Uterus (tissue), 2 donors: Measurements from ENCODE around the gene ZFP57.

Source experiments
- CTCF ChIP-seq, 4 experiments: fragments of 200-600 bp in 2 of 4; fragments of 450-650 bp in 2 of 4; sonication (generic) in 2 of 4; IDR thresholded peaks; one replicate each; pipeline ENCODE4 v1.5.1; 2016 to 2019; ENCODE audit warnings: antibody characterized with exemption in 4 of 4, mild to moderate bottlenecking in 2 of 4, moderate library complexity in 1 of 4
- POLR2A ChIP-seq, 2 donors: fragments of 450-650 bp; IDR thresholded peaks; one replicate each; pipeline ENCODE4 v1.6.1; 2016; ENCODE audit warnings: antibody characterized with exemption in 2 of 2, mild to moderate bottlenecking in 1 of 2, moderate library complexity in 1 of 2

DNA sequence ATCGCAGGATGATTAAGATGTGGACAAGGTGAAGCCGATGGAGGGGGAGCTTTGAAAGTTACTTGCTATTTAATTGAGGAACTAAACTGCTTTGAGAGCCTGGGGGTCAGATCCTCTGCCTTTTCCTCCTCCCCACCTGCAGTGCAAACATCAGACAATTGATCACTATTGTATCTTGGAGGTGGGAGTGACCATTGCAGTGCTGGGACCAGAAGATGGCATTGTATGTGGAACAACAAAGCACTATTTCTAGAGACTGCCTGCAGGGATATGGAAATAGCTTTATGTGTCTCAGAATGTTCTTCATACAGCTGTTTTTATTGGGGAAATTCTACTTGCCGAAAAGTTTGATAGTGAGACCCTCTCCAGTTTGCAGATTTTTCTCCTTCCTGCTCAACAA lies 19.9 kb downstream of the ZFP57 start:
- TF ChIP-seq CTCF (IDR thresholded peaks at IDR 0.05) (no peak), POLR2A (IDR thresholded peaks at IDR 0.05) (no peak)
